ENCODE measurements around the gene CCDC120. TPM values are rescaled to one million over a fixed set of nuclear protein-coding genes. Genes with fewer than 3 reads are reported as not detected.

CCDC120 gene
- total RNA-seq, 2 experiments from 2014 or later = 1.4 to 3.6 TPM

- no peak overlapping the region for H3K4me2 ChIP-seq (ENCODE audit: low read length)
- H3K4me1 ChIP-seq (ENCODE audit: insufficient read depth, low read length, poor library complexity, severe bottlenecking) = peaks cover 7% of the 10 kb centered on the region
- no peak overlapping the region for H2AFZ ChIP-seq (ENCODE audit: low read length)
- BruUV-seq (replicated peaks) = no TSS peak
- intact Hi-C loops (cut with micrococcal nuclease; ENCODE audit: unreplicated experiment) = no loop called here
- no peak overlapping the region for H3K27ac ChIP-seq (ENCODE audit: low read depth, low read length, poor library complexity, severe bottlenecking)
- H3K79me2 ChIP-seq (ENCODE audit: insufficient read depth, low read depth, low read length) = no peaks in the 10 kb centered on the region
- no peaks in the 10 kb centered on the region for H3K9me2 ChIP-seq (ENCODE audit: insufficient read depth, low read length)
- ChIA-PET POLR2A (interaction anchor here (0.6 kb wide), 1 partner anchor 215 kb away, joined by 3 read pairs; no protein-coding TSS in a partner anchor), CTCF (ENCODE audit: unreplicated experiment) (no interaction called here)
- no peaks in the 10 kb centered on the region for H3K36me3 ChIP-seq (ENCODE audit: insufficient read depth, low read length)
- H3K9me3 ChIP-seq (ENCODE audit: low read length) = no peaks in the 10 kb centered on the region
- no peak overlapping the region for H3K4me3 ChIP-seq (ENCODE audit: low read depth, low read length, poor library complexity, severe bottlenecking)
- H4K20me1 ChIP-seq (ENCODE audit: insufficient read depth, low read length) = no peaks in the 10 kb centered on the region
- no peak for TF ChIP-seq CTCF (conservative IDR thresholded peaks at IDR 0.05; ENCODE audit: low read length)
- no peak for TF ChIP-seq EZH2phosphoT487 (IDR thresholded peaks at IDR 0.05; ENCODE audit: borderline replicate concordance, low read depth, low read length)
- DNase-seq (ENCODE audit: low spot score) = no peak
Measured at GRCh38 chrX:49070988-49071387, 12.2 kb downstream of the CCDC120 start.

GRCh38 chrX:49071877-49072711 is 13.3 kb downstream of the CCDC120 start:
- Histone ChIP-seq H3K4me1 (ENCODE audit: insufficient read depth, low read length, poor library complexity, severe bottlenecking) (peaks cover 7% of the 10 kb centered on the region), H4K20me1 (ENCODE audit: insufficient read depth, low read length) (no peaks in the 10 kb centered on the region), H3K27ac (ENCODE audit: low read depth, low read length, poor library complexity, severe bottlenecking) (no peak overlapping the region), H3K79me2 (ENCODE audit: insufficient read depth, low read depth, low read length) (no peaks in the 10 kb centered on the region), H3K4me2 (ENCODE audit: low read length) (no peak overlapping the region), H3K4me3 (ENCODE audit: low read depth, low read length, poor library complexity, severe bottlenecking) (no peak overlapping the region), H3K36me3 (ENCODE audit: insufficient read depth, low read length) (no peaks in the 10 kb centered on the region), H3K9me3 (ENCODE audit: low read length) (no peaks in the 10 kb centered on the region), H2AFZ (ENCODE audit: low read length) (no peak overlapping the region), H3K9me2 (ENCODE audit: insufficient read depth, low read length) (no peaks in the 10 kb centered on the region)
- DNase-seq (ENCODE audit: low spot score) = no peak
- TF ChIP-seq EZH2phosphoT487 (IDR thresholded peaks at IDR 0.05; ENCODE audit: borderline replicate concordance, low read depth, low read length) (no peak), CTCF (conservative IDR thresholded peaks at IDR 0.05; ENCODE audit: low read length) (no peak)
- intact Hi-C loops (cut with micrococcal nuclease; ENCODE audit: unreplicated experiment) = no loop called here
- ChIA-PET CTCF (ENCODE audit: unreplicated experiment) (no interaction called here), POLR2A (no interaction called here)
- no TSS peak for BruUV-seq (replicated peaks)

GRCh38 chrX:49072712-49073095 is 13.9 kb downstream of the CCDC120 start:
- CTCF ChIA-PET (ENCODE audit: unreplicated experiment) = no interaction called here
- BruUV-seq (replicated peaks) = no TSS peak
- DNase-seq (ENCODE audit: low spot score) = no peak

More at GRCh38 chrX:49072712-49073095, 13.9 kb downstream of the CCDC120 start:
- POLR2A ChIA-PET = no interaction called here
- no peak for TF ChIP-seq CTCF (conservative IDR thresholded peaks at IDR 0.05; ENCODE audit: low read length)
- TF ChIP-seq EZH2phosphoT487 (IDR thresholded peaks at IDR 0.05; ENCODE audit: borderline replicate concordance, low read depth, low read length) = no peak
- Histone ChIP-seq H3K79me2 (ENCODE audit: insufficient read depth, low read depth, low read length) (no peaks in the 10 kb centered on the region), H3K4me3 (ENCODE audit: low read depth, low read length, poor library complexity, severe bottlenecking) (no peak overlapping the region), H3K9me3 (ENCODE audit: low read length) (no peaks in the 10 kb centered on the region), H3K9me2 (ENCODE audit: insufficient read depth, low read length) (no peaks in the 10 kb centered on the region), H3K27ac (ENCODE audit: low read depth, low read length, poor library complexity, severe bottlenecking) (no peak overlapping the region), H3K4me2 (ENCODE audit: low read length) (peak overlapping the region; percentile 71; the same call in 1 of the 2 replicates), H3K36me3 (ENCODE audit: insufficient read depth, low read length) (no peaks in the 10 kb centered on the region), H3K4me1 (ENCODE audit: insufficient read depth, low read length, poor library complexity, severe bottlenecking) (peaks cover 7% of the 10 kb centered on the region), H4K20me1 (ENCODE audit: insufficient read depth, low read length) (no peaks in the 10 kb centered on the region), H2AFZ (ENCODE audit: low read length) (no peak overlapping the region)
- intact Hi-C loops (cut with micrococcal nuclease; ENCODE audit: unreplicated experiment) = no loop called here
